Measurements from ENCODE around the gene CMIP.

DNA sequence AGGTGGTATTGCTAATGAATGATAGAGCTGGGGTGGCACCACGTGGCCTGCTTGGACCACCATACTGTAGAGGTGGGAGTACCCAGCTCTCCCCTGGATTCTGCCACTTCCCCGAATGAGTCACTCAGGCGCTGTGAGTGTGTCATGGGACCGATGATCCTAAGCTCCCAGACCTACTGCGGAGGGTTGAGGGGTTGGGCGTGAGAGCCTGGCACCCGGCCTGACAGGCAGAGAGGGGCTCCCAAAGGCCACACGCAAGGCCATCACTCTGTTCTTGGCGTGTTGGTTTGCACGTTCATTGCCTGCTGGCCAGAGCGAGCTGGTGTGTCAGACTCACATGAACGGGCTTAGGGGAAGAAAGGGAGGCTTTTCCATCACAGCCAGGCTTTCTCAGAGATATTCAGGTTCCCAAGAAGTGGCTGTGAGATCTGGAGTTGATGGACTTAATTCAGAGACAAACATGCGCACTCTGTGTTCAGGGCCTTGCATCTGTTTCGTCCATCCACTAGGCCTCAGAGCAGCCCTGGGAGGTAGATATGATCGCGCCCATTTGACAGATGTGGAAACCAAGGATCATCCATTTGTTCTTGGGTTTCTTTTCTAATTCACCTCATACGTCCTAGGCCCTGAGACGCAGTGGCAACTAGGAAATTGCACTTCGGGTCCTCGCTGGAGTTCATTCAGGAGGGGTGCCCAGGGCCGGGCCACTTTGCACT lies 41.4 kb downstream of the CMIP start:
- TF ChIP-seq EP300 (IDR thresholded peaks at IDR 0.05) (no peak), POLR2A (IDR thresholded peaks at IDR 0.05) (no peak), POLR2AphosphoS5 (IDR thresholded peaks at IDR 0.05) (no peak)
- TF ChIP-seq, protein P1, sequence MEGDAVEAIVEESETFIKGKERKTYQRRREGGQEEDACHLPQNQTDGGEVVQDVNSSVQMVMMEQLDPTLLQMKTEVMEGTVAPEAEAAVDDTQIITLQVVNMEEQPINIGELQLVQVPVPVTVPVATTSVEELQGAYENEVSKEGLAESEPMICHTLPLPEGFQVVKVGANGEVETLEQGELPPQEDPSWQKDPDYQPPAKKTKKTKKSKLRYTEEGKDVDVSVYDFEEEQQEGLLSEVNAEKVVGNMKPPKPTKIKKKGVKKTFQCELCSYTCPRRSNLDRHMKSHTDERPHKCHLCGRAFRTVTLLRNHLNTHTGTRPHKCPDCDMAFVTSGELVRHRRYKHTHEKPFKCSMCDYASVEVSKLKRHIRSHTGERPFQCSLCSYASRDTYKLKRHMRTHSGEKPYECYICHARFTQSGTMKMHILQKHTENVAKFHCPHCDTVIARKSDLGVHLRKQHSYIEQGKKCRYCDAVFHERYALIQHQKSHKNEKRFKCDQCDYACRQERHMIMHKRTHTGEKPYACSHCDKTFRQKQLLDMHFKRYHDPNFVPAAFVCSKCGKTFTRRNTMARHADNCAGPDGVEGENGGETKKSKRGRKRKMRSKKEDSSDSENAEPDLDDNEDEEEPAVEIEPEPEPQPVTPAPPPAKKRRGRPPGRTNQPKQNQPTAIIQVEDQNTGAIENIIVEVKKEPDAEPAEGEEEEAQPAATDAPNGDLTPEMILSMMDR (IDR thresholded peaks at IDR 0.05), result no peak

Data from sigmoid colon (tissue), 4 donors.